Stimulated activated CD4-positive, alpha-beta T cell treated with anti-CD3 and anti-CD28 coated beads, Interleukin-12 subunit alpha, Interleukin-12 subunit beta, amount 100 ng/mL, for 48 hours (primary cell): ENCODE data around the gene CCNYL1.

ENCODE experiments used
- DNase-seq, 3 donors: peaks; one replicate each; pipeline ENCODE4 v3.0.0-alpha.2; 2020; ENCODE audit warnings: low read depth in 2 of 3, low spot score in 1 of 3

CCNYL1 gene

GRCh38 chr2:207787800-207788199 lies 76.4 kb downstream of the CCNYL1 start:
- DNase-seq, result no peak

- DNase-seq, result no peak
Measured at GRCh38 chr2:207790898-207791297, 79.5 kb downstream of the CCNYL1 start.

GRCh38 chr2:207791579-207792243 lies 80.3 kb downstream of the CCNYL1 start:
- no peak for DNase-seq

GRCh38 chr2:207792244-207792785 lies 80.9 kb downstream of the CCNYL1 start:
- no peak for DNase-seq

- DNase-seq, result no peak
Measured at GRCh38 chr2:207796585-207797350, 85.3 kb downstream of the CCNYL1 start.

- DNase-seq, result no peak
Measured at GRCh38 chr2:207801259-207801658, 89.8 kb downstream of the CCNYL1 start.

GRCh38 chr2:207802650-207803049 lies 91.2 kb downstream of the CCNYL1 start:
- DNase-seq, result no peak
